ENCODE data around the gene RBM24.

GRCh38 chr6:17267566-17267965 is 13.6 kb upstream of the RBM24 start:
- no peak for TF ChIP-seq CTCF (IDR thresholded peaks at IDR 0.05)
- TF ChIP-seq POLR2A (IDR thresholded peaks at IDR 0.05): no peak

All from tibial nerve (tissue), 3 donors.